T-cell (primary cell): Measurements from ENCODE around the gene ATPAF2. TPM values are rescaled to one million over a fixed set of nuclear protein-coding genes. Genes with fewer than 3 reads are reported as not detected.

Source experiments
- ATAC-seq, 4 experiments: fragments of 200-7000 bp in 3 of 4; fragments of 150-1000 bp in 1 of 4; cut with Tn5 transposase; replicated peaks in 1 of 4; 1 replicate in 3 of 4; 2 replicates in 1 of 4; pipeline ENCODE4 v1.10.0; 2021; ENCODE audit warnings: moderate library complexity in 3 of 4, mild to moderate bottlenecking in 2 of 4, moderate number of reproducible peaks in 1 of 4
- CTCF ChIA-PET, 2 donors: fragments of 300-600 bp; sonication (Branson Sonifier 250); formaldehyde crosslinking; loops; one replicate each; lab custom pipeline; 2022; ENCODE audit warnings: antibody characterized with exemption in 2 of 2; lab: Charles Lee
- POLR2A ChIA-PET, 2 donors: fragments of 300-600 bp; sonication (Branson Sonifier 250); formaldehyde crosslinking; loops; one replicate each; lab custom pipeline; 2022; ENCODE audit warnings: antibody characterized with exemption in 2 of 2; lab: Charles Lee
- DNase-seq, 35 experiments: peaks; one replicate each; pipeline versions ENCODE4 v3.0.0 to v3.0.0-alpha.2; 2013 to 2023
- H3K27ac ChIP-seq: one replicate; pipeline ENCODE4 v1.5.1; 2013; ENCODE audit warnings: low read length
- H3K27me3 ChIP-seq, 2 experiments: replicated peaks in 1 of 2; 1 replicate in 1 of 2; 2 replicates in 1 of 2; pipeline versions ENCODE4 v1.6.1 to v1.7.0; 2013; ENCODE audit warnings: low read length in 1 of 2, mixed read lengths in 1 of 2; ENCODE audit not compliant: control insufficient read depth in 2 of 2, insufficient read depth in 2 of 2; ENCODE audit errors: extremely low read depth in 1 of 2
- H3K36me3 ChIP-seq, 2 donors: 1 replicate in 1 of 2; 2 replicates in 1 of 2; pipeline versions ENCODE4 v1.6.1 to v1.7.0; 2013; ENCODE audit warnings: low read length in 1 of 2; ENCODE audit not compliant: control insufficient read depth in 2 of 2, insufficient read depth in 1 of 2; ENCODE audit errors: extremely low read depth in 1 of 2
- H3K4me1 ChIP-seq, 2 experiments: 1 replicate in 1 of 2; 2 replicates in 1 of 2; pipeline versions ENCODE4 v1.6.1 to v1.7.0; 2013; ENCODE audit warnings: low read length in 2 of 2, mixed read lengths in 1 of 2; ENCODE audit not compliant: insufficient read depth in 2 of 2, control insufficient read depth in 1 of 2; ENCODE audit errors: extremely low read depth in 1 of 2
- H3K4me3 ChIP-seq, 2 donors: 1 replicate in 1 of 2; 2 replicates in 1 of 2; pipeline versions ENCODE4 v1.5.1 to v1.7.0; 2013; ENCODE audit warnings: mild to moderate bottlenecking in 2 of 2, low read length in 1 of 2, moderate library complexity in 1 of 2; ENCODE audit not compliant: control insufficient read depth in 1 of 2; ENCODE audit errors: extremely low read depth in 1 of 2
- H3K9me3 ChIP-seq: 2 replicates; pipeline ENCODE4 v1.7.0; 2013
- H3K27ac Mint-ChIP-seq, 2 donors: one replicate each; pipeline ENCODE4 v1.8.0; 2020 to 2021; ENCODE audit warnings: mild to moderate bottlenecking in 2 of 2, mixed read lengths in 2 of 2
- H3K27me3 Mint-ChIP-seq, 2 donors: one replicate each; pipeline ENCODE4 v1.8.0; 2021 to 2022; ENCODE audit warnings: mixed read lengths in 2 of 2
- H3K36me3 Mint-ChIP-seq: one replicate; pipeline ENCODE4 v1.8.0; 2021; ENCODE audit warnings: mixed read lengths
- H3K4me1 Mint-ChIP-seq, 3 donors: one replicate each; pipeline ENCODE4 v1.8.0; 2020 to 2022; ENCODE audit warnings: mixed read lengths in 3 of 3, mild to moderate bottlenecking in 1 of 3
- H3K4me3 Mint-ChIP-seq, 3 donors: one replicate each; pipeline ENCODE4 v1.8.0; 2020 to 2022; ENCODE audit warnings: mild to moderate bottlenecking in 3 of 3, mixed read lengths in 3 of 3, moderate library complexity in 3 of 3
- H3K9me3 Mint-ChIP-seq, 3 donors: one replicate each; pipeline ENCODE4 v1.8.0; 2020 to 2022; ENCODE audit warnings: mixed read lengths in 3 of 3
- WGBS: methylation state at CpG from one replicate; pipeline ENCODE4 v1.1.5; 2013; ENCODE audit warnings: missing lambda C conversion rate; ENCODE audit not compliant: insufficient coverage; 5-methylcytosine and 5-hydroxymethylcytosine counted together
- total RNA-seq, 35 experiments: library from RNA in 6 of 35; stranded (reverse) in 6 of 35; fragments of 120-200 nt in 1 of 35; gene quantifications; one replicate each; pipeline versions ENCODE4 v1.2.1 to v1.2.4 and lab custom pipeline; 2013 to 2026

The ATPAF2 gene
- total RNA-seq, 5 donors from 2014 or later (not counting 1 experiment from before 2014, with no cell fraction given) = 23.6 to 32.9 (median 27.7) TPM

- Histone ChIP-seq H3K9me3 (no peaks in the 10 kb centered on the region), H3K27ac (no peak overlapping the region), H3K27me3 (no peaks in the 10 kb centered on the region), H3K4me3 (no peak overlapping the region), H3K36me3 (no peaks in the 10 kb centered on the region), H3K4me1 (no peaks in the 10 kb centered on the region)
- 80% methylated on average over 12 of the region's 14 CpGs for WGBS
- ChIA-PET POLR2A (no interaction called here), CTCF (no interaction called here)
- ATAC-seq (peak in 1 of 4 experiments; percentile 31), DNase-seq (no peak)
- no peak overlapping the region for H3K4me3 Mint-ChIP-seq
- H3K27me3 Mint-ChIP-seq = no peaks in the 10 kb centered on the region
- no peaks in the 10 kb centered on the region for H3K9me3 Mint-ChIP-seq
- no peaks in the 10 kb centered on the region for H3K36me3 Mint-ChIP-seq
- H3K4me1 Mint-ChIP-seq = peaks cover 0 to under 1% (median under 1%) of the 10 kb centered on the region in 3 donors
- no peak overlapping the region for H3K27ac Mint-ChIP-seq
Measured at GRCh38 chr17:17978481-17979424, 60.2 kb downstream of the ATPAF2 start.

DNA sequence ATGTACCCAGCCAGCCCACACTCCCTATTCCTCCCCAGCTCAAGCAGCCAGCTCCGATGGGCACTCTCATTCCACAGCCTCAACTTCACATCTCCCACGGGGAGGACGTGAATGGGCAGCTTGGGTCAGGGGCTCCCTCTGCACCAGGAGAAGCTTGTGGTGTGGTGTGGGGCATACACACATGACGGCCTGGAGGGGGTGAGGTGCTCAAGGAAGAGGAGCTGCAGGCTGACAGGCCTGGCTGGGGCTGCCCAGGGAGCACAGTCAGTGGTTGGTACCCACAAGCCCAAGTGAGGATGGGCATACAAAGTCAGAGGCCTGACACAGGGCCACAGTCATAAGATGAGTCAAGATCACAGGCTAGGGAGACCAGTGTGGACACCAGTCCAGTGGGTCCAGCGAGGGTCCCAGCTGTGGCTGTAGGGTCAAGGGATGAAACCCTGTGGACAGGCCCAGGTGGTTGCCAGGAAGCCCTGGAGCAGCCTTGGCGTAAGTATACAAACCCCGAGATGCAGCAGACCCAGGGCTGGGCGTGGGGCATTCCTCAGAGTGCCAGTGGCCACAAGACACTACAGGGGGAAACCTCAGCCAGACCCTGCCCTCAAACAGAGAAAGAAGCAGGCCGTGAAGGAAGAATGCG is 61.9 kb downstream of the ATPAF2 start:
- peaks cover 0 to 8% of the 10 kb centered on the region in 2 experiments for H3K4me1 ChIP-seq
- ChIA-PET CTCF (no interaction called here), POLR2A (no interaction called here)
- no peaks in the 10 kb centered on the region for H3K36me3 ChIP-seq
- no peaks in the 10 kb centered on the region for H3K9me3 ChIP-seq
- WGBS = 76% methylated on average over 8 of the region's 10 CpGs
- DNase-seq = no peak
- no peaks in the 10 kb centered on the region for H3K27me3 ChIP-seq
- Mint-ChIP-seq H3K36me3 (no peaks in the 10 kb centered on the region), H3K27ac (no peak overlapping the region), H3K9me3 (no peaks in the 10 kb centered on the region), H3K27me3 (no peaks in the 10 kb centered on the region), H3K4me3 (no peak overlapping the region), H3K4me1 (peaks cover 0 to 11% (median 10%) of the 10 kb centered on the region in 3 donors)
- H3K4me3 ChIP-seq = no peak overlapping the region
- no peak overlapping the region for H3K27ac ChIP-seq
- no peak for ATAC-seq

- Histone ChIP-seq H3K9me3 (no peaks in the 10 kb centered on the region), H3K4me3 (no peak overlapping the region), H3K36me3 (no peaks in the 10 kb centered on the region), H3K4me1 (peaks cover 9 to 19% of the 10 kb centered on the region in 2 experiments), H3K27ac (no peak overlapping the region), H3K27me3 (no peaks in the 10 kb centered on the region)
- ATAC-seq = no peak
- ChIA-PET POLR2A (no interaction called here), CTCF (no interaction called here)
- no peak overlapping the region for H3K4me3 Mint-ChIP-seq
- DNase-seq = no peak
- no peaks in the 10 kb centered on the region for H3K36me3 Mint-ChIP-seq
- H3K27me3 Mint-ChIP-seq = no peaks in the 10 kb centered on the region
- H3K4me1 Mint-ChIP-seq = peaks cover 10 to 23% (median 21%) of the 10 kb centered on the region in 3 donors
- WGBS = 54% methylated on average over 4 of the region's 8 CpGs
- no peak overlapping the region for H3K27ac Mint-ChIP-seq
- no peaks in the 10 kb centered on the region for H3K9me3 Mint-ChIP-seq
Measured at GRCh38 chr17:17975436-17975835, 63.5 kb downstream of the ATPAF2 start.

GRCh38 chr17:17972952-17973254 is 66.1 kb downstream of the ATPAF2 start:
- Histone ChIP-seq H3K9me3 (no peaks in the 10 kb centered on the region), H3K4me3 (peak overlapping the region; percentile 50 to 60), H3K36me3 (no peaks in the 10 kb centered on the region), H3K4me1 (peaks cover 10 to 25% of the 10 kb centered on the region in 2 experiments), H3K27ac (peak overlapping the region; percentile 65), H3K27me3 (no peaks in the 10 kb centered on the region)
- ChIA-PET CTCF (interaction anchor here in 1 of 2 donors (0.5 to 1.4 kb wide), 8 partner anchors 13 to 581 kb away, joined by 3 to 8 read pairs (median 4); no protein-coding TSS in a partner anchor), POLR2A (interaction anchor here (0.5 to 1.6 kb wide), 7 partner anchors 13 to 1405 kb away, joined by 3 to 9 read pairs (median 6); partner anchors contain the start of genes FLCN (in 1 of the 2) and SREBF1 (in 1 of the 2))
- peak overlapping the region; percentile 86 to 89 for H3K27ac Mint-ChIP-seq
- H3K4me3 Mint-ChIP-seq = peak overlapping the region; percentile 83 to 96 (median 91)
- no peak for DNase-seq
- no peaks in the 10 kb centered on the region for H3K9me3 Mint-ChIP-seq
- no peak for ATAC-seq
- peaks cover 3% of the 10 kb centered on the region for H3K36me3 Mint-ChIP-seq
- H3K27me3 Mint-ChIP-seq = no peaks in the 10 kb centered on the region
- WGBS = 0% methylated on average over 9 of the region's 13 CpGs
- H3K4me1 Mint-ChIP-seq = peaks cover 28 to 42% (median 39%) of the 10 kb centered on the region in 3 donors

- Mint-ChIP-seq H3K27me3 (no peaks in the 10 kb centered on the region), H3K9me3 (no peaks in the 10 kb centered on the region), H3K4me3 (peak within 1 kb of the TSS; percentile 83 to 96 (median 91)), H3K27ac (peak within 1 kb of the TSS; percentile 91 to 92), H3K4me1 (peaks cover 34 to 48% (median 44%) of the 10 kb centered on the region in 3 donors), H3K36me3 (peaks cover 3% of the 10 kb centered on the region)
- ChIA-PET POLR2A (interaction anchor here (0.5 to 1.6 kb wide), 9 partner anchors 12 to 1405 kb away, joined by 3 to 9 read pairs (median 5); partner anchors contain the start of genes FLCN (in 1 of the 2) and SREBF1 (in 1 of the 2)), CTCF (interaction anchor here in 1 of 2 donors (0.5 to 1.4 kb wide), 10 partner anchors 10 to 580 kb away, joined by 3 to 8 read pairs (median 3); no protein-coding TSS in a partner anchor)
- peak within 1 kb of the TSS; percentile 65 for H3K27ac ChIP-seq
- H3K9me3 ChIP-seq = no peaks in the 10 kb centered on the region
- ATAC-seq (peak; percentile 88 to 92 (median 90)), DNase-seq (peak; percentile 98 to 100 (median 100))
- no peaks in the 10 kb centered on the region for H3K27me3 ChIP-seq
- H3K36me3 ChIP-seq = no peaks in the 10 kb centered on the region
- H3K4me3 ChIP-seq = peak within 1 kb of the TSS; percentile 69 to 72
- WGBS = under 1% methylated on average over 49 of the region's 59 CpGs
- H3K4me1 ChIP-seq = peaks cover 10 to 30% of the 10 kb centered on the region in 2 experiments
Measured at GRCh38 chr17:17972126-17972951, 66.6 kb downstream of the ATPAF2 start, which contains the start of the genes DRC3 and TOM1L2. TSS of gene DRC3 (plus strand) at chr17:17972862. CDS start at chr17:17977599, 4,737 bp downstream. TSS of gene TOM1L2 (minus strand) at chr17:17972400. CDS start at chr17:17972313, 87 bp downstream.
